H1 (cell line): ENCODE measurements around the gene COG4. TPM values are rescaled to one million over a fixed set of nuclear protein-coding genes. Genes with fewer than 3 reads are reported as not detected.

ENCODE experiments used
- CTCF ChIA-PET: fragments of 300-600 bp; sonication (Branson Sonifier 250); formaldehyde crosslinking; loops from one replicate; lab custom pipeline; 2021; ENCODE audit not compliant: partially characterized antibody; lab: Charles Lee
- POLR2A ChIA-PET: fragments of 300-600 bp; sonication (Branson Sonifier 250); formaldehyde crosslinking; loops from one replicate; lab custom pipeline; 2021; ENCODE audit warnings: inconsistent platforms; ENCODE audit not compliant: partially characterized antibody; lab: Charles Lee
- DNase-seq, 2 experiments: peaks; one replicate each; pipeline versions ENCODE4 v3.0.0 to v3.0.0-alpha.2; 2010 to 2022; ENCODE audit warnings: low spot score in 2 of 2, low read depth in 1 of 2, mixed read lengths in 1 of 2
- FAIRE-seq: peaks from 2 replicates; lab custom pipeline; 2011; peaks lifted over from hg19 to GRCh38; lab: Jason Lieb, UNC
- H2AFZ ChIP-seq: 2 replicates; pipeline ENCODE4 v1.8.1; 2012; ENCODE audit warnings: low read length, inconsistent platforms
- H2AK5ac ChIP-seq: 2 replicates; pipeline ENCODE4 v1.6.1; 2013; ENCODE audit warnings: low read depth, low read length
- H2BK120ac ChIP-seq: replicated peaks from 2 replicates; pipeline ENCODE3; 2013; ENCODE audit warnings: low read depth, low read length, inconsistent platforms
- H2BK12ac ChIP-seq: 2 replicates; pipeline ENCODE4 v1.6.1; 2013; ENCODE audit warnings: low read depth, low read length
- H2BK15ac ChIP-seq: 2 replicates; pipeline ENCODE4 v1.6.1; 2013; ENCODE audit warnings: low read length
- H2BK20ac ChIP-seq: 2 replicates; pipeline ENCODE4 v1.6.1; 2013; ENCODE audit warnings: low read length
- H2BK5ac ChIP-seq: 2 replicates; pipeline ENCODE4 v1.6.1; 2013; ENCODE audit warnings: low read depth, low read length
- H3K14ac ChIP-seq: 2 replicates; pipeline ENCODE4 v1.6.1; 2013; ENCODE audit warnings: inconsistent platforms; ENCODE audit not compliant: insufficient read length
- H3K18ac ChIP-seq: 2 replicates; pipeline ENCODE4 v1.6.1; 2013; ENCODE audit warnings: low read length; ENCODE audit errors: extremely low read depth
- H3K23ac ChIP-seq: 2 replicates; pipeline ENCODE4 v1.6.1; 2013; ENCODE audit warnings: inconsistent platforms; ENCODE audit not compliant: insufficient read length
- H3K23me2 ChIP-seq: 2 replicates; pipeline ENCODE4 v1.6.1; 2013; ENCODE audit warnings: low read depth, low read length
- H3K27ac ChIP-seq: 2 replicates; pipeline ENCODE4 v1.6.1; 2011; ENCODE audit warnings: low read depth, low read length, inconsistent platforms
- H3K27me3 ChIP-seq, 4 experiments: replicated peaks in 1 of 4; 1 replicate in 1 of 4; 2 replicates in 3 of 4; pipeline versions ENCODE4 v1.6.1 to v1.8.1; 2011 to 2013; ENCODE audit warnings: low read length in 3 of 4, mild to moderate bottlenecking in 3 of 4, inconsistent platforms in 2 of 4, mixed read lengths in 2 of 4, moderate library complexity in 1 of 4; ENCODE audit not compliant: control insufficient read depth in 3 of 4, insufficient read depth in 3 of 4; ENCODE audit errors: extremely low read depth in 1 of 4
- H3K36me3 ChIP-seq, 4 experiments: 2 replicates each; pipeline versions ENCODE4 v1.6.1 to v1.8.1; 2011 to 2013; ENCODE audit warnings: mild to moderate bottlenecking in 4 of 4, low read length in 3 of 4, moderate library complexity in 2 of 4, control low read depth in 1 of 4, inconsistent platforms in 1 of 4; ENCODE audit not compliant: insufficient read depth in 4 of 4, control insufficient read depth in 2 of 4
- H3K4ac ChIP-seq: replicated peaks from 2 replicates; pipeline ENCODE3; 2013; ENCODE audit warnings: low read length, low read depth, mixed read lengths, inconsistent platforms; ENCODE audit not compliant: insufficient read length
- H3K4me1 ChIP-seq, 4 experiments: replicated peaks in 1 of 4; 1 replicate in 1 of 4; 2 replicates in 3 of 4; pipeline versions ENCODE4 v1.6.1 to v1.8.1; 2011 to 2013; ENCODE audit warnings: low read length in 3 of 4, inconsistent platforms in 2 of 4, mixed read lengths in 1 of 4; ENCODE audit not compliant: insufficient read depth in 4 of 4, control insufficient read depth in 3 of 4
- H3K4me2 ChIP-seq, 2 experiments: 2 replicates each; pipeline versions ENCODE4 v1.6.1 to v1.8.1; 2011 to 2013; ENCODE audit warnings: low read depth in 2 of 2, low read length in 2 of 2, control low read depth in 1 of 2, inconsistent platforms in 1 of 2, mild to moderate bottlenecking in 1 of 2; ENCODE audit not compliant: insufficient read depth in 1 of 2
- H3K4me3 ChIP-seq, 4 experiments: fragments of 200-600, 300-600 bp in 1 of 4; sonication (generic), shearing (Covaris generic), sonication (Bioruptor Twin) in 1 of 4; 2 replicates each; pipeline versions ENCODE4 v1.5.1 to v1.8.1; 2011 to 2016; ENCODE audit warnings: low read length in 4 of 4, low read depth in 3 of 4, control low read depth in 2 of 4, inconsistent platforms in 2 of 4, mild to moderate bottlenecking in 2 of 4, mixed read lengths in 1 of 4, moderate library complexity in 1 of 4; ENCODE audit not compliant: insufficient read depth in 2 of 4; ENCODE audit errors: extremely low read depth in 1 of 4
- H3K56ac ChIP-seq: replicated peaks from 2 replicates; pipeline ENCODE3; 2013; ENCODE audit warnings: low read depth, mild to moderate bottlenecking, mixed read lengths, low read length, inconsistent platforms; ENCODE audit not compliant: insufficient read length
- H3K79me1 ChIP-seq: 2 replicates; pipeline ENCODE4 v1.6.1; 2013; ENCODE audit warnings: low read depth, low read length, control low read depth
- H3K79me2 ChIP-seq, 2 experiments: 2 replicates each; pipeline versions ENCODE4 v1.6.1 to v1.8.1; 2012 to 2013; ENCODE audit warnings: low read length in 2 of 2, mild to moderate bottlenecking in 2 of 2, inconsistent platforms in 1 of 2; ENCODE audit not compliant: insufficient read depth in 2 of 2, control insufficient read depth in 1 of 2
- H3K9ac ChIP-seq, 4 experiments: replicated peaks in 1 of 4; 1 replicate in 1 of 4; 2 replicates in 3 of 4; pipeline versions ENCODE4 v1.6.1 to v1.8.1; 2011 to 2013; ENCODE audit warnings: low read depth in 3 of 4, low read length in 3 of 4, control low read depth in 2 of 4, mild to moderate bottlenecking in 2 of 4, moderate library complexity in 2 of 4, inconsistent platforms in 1 of 4; ENCODE audit errors: extremely low read depth in 1 of 4
- H3K9me3 ChIP-seq, 2 experiments: 2 replicates each; pipeline versions ENCODE4 v1.6.1 to v1.8.1; 2012 to 2013; ENCODE audit warnings: mild to moderate bottlenecking in 2 of 2, moderate library complexity in 2 of 2, control low read depth in 1 of 2, inconsistent platforms in 1 of 2, low read depth in 1 of 2, low read length in 1 of 2, mixed read lengths in 1 of 2; ENCODE audit not compliant: insufficient read depth in 2 of 2
- H4K20me1 ChIP-seq, 2 experiments: replicated peaks in 1 of 2; 2 replicates each; pipeline versions ENCODE3 to v1.8.1; 2011 to 2013; ENCODE audit warnings: inconsistent platforms in 2 of 2, low read length in 2 of 2, mild to moderate bottlenecking in 1 of 2; ENCODE audit not compliant: insufficient read depth in 2 of 2, control insufficient read depth in 1 of 2
- H4K5ac ChIP-seq: 2 replicates; pipeline ENCODE4 v1.6.1; 2013; ENCODE audit warnings: low read length, low read depth, mixed read lengths, inconsistent platforms; ENCODE audit not compliant: insufficient read length
- H4K8ac ChIP-seq: 2 replicates; pipeline ENCODE4 v1.8.0; 2013; ENCODE audit warnings: mild to moderate bottlenecking, moderate library complexity, low read length, inconsistent platforms; ENCODE audit not compliant: insufficient read depth; ENCODE audit errors: extremely low read depth
- H4K91ac ChIP-seq: replicated peaks from 2 replicates; pipeline ENCODE3; 2013; ENCODE audit warnings: low read length, mixed read lengths, inconsistent platforms; ENCODE audit not compliant: insufficient read length
- CHD1 ChIP-seq: IDR thresholded peaks from 2 replicates; pipeline ENCODE4 v1.6.1; 2012; ENCODE audit warnings: low read depth, low read length, improper control_type of control experiment
- SIN3A ChIP-seq, 2 experiments: IDR thresholded peaks in 1 of 2; conservative IDR thresholded peaks in 1 of 2; 2 replicates each; pipeline ENCODE4 v1.6.1; 2011 to 2012; ENCODE audit warnings: low read length in 2 of 2, improper control_type of control experiment in 1 of 2, low read depth in 1 of 2, mild to moderate bottlenecking in 1 of 2
- WGBS, 2 experiments: shearing (Covaris generic) in 1 of 2; methylation state at CpG; one replicate each; pipeline versions ENCODE4 v1.1.6 to v1.1.7; 2013 to 2015; ENCODE audit warnings: low lambda C conversion rate in 2 of 2, mixed read lengths in 2 of 2, inconsistent platforms in 1 of 2, low coverage in 1 of 2, missing lambda C conversion rate in 1 of 2; ENCODE audit not compliant: insufficient replicate concordance in 2 of 2, insufficient coverage in 1 of 2, insufficient read length in 1 of 2; ENCODE audit errors: extremely low coverage in 1 of 2, missing lambda C conversion rate in 1 of 2; 5-methylcytosine and 5-hydroxymethylcytosine counted together
- polyA plus RNA-seq, 7 experiments: library from polyadenylated mRNA; depleted of rRNA in 3 of 7; stranded (reverse) in 5 of 7; unstranded in 2 of 7; fragments of >200 nt in 5 of 7; fragments of 200-250 nt in 2 of 7; gene quantifications; 1 replicate in 5 of 7; 2 replicates in 1 of 7; 4 replicates in 1 of 7; pipeline versions ENCODE4 v1.2.1 to v1.2.3, GENCODE V29; 2011 to 2013; ENCODE audit warnings: missing spikeins in 2 of 7, mixed read lengths in 2 of 7
- total RNA-seq: library from RNA; stranded (reverse); fragmentation: NEBNext Ultra II Directional; extraction: Animal tissue kit (Norgen Biotek cat#: 25700); gene quantifications from 2 replicates; pipeline ENCODE4 v1.2.1, GENCODE V29; 2021

COG4 gene
- total and polyA plus RNA-seq, 2 of the 8 experiments (the other 6 are each of a cell fraction or from before 2014, with no cell fraction given) = 46.1 to 50.2 TPM

GRCh38 chr16:70481929-70482536, 41.3 kb downstream of the COG4 start:
- Histone ChIP-seq H2BK5ac (no peak overlapping the region), H2BK20ac (no peak overlapping the region), H4K91ac (no peak overlapping the region), H2AK5ac (no peak overlapping the region), H3K79me2 (no peaks in the 10 kb centered on the region), H3K4me1 (peaks cover 0 to 8% (median under 1%) of the 10 kb centered on the region in 4 experiments; a peak in 2 of 7 replicates), H2BK15ac (no peak overlapping the region), H3K36me3 (peaks cover 3 to 28% (median 10%) of the 10 kb centered on the region in 4 experiments; a peak in 5 of 8 replicates), H3K27me3 (no peaks in the 10 kb centered on the region), H4K5ac (no peak overlapping the region), H3K4me3 (no peak overlapping the region), H3K9me3 (no peaks in the 10 kb centered on the region), H3K4me2 (no peak overlapping the region), H3K9ac (no peak overlapping the region), H2BK12ac (no peak overlapping the region), H4K20me1 (peaks cover 0 to 2% of the 10 kb centered on the region in 2 experiments), H4K8ac (no peak overlapping the region), H3K14ac (no peak overlapping the region), H2BK120ac (no peak overlapping the region), H3K79me1 (no peaks in the 10 kb centered on the region), H2AFZ (no peak overlapping the region)
- no peak for DNase-seq
- WGBS, 2 experiments = 85% methylated on average over 7 of the region's 7 CpGs; no CpG with 5 or more reads in 1 of the 2 experiments
- FAIRE-seq = no peak
- POLR2A ChIA-PET = interaction anchor here (0.7 to 1.4 kb wide), 4 partner anchors 9 to 101 kb away, joined by 3 to 4 read pairs (median 3); no protein-coding TSS in a partner anchor
- TF ChIP-seq SIN3A (conservative IDR thresholded peaks at IDR 0.05 in 1 of 2, IDR thresholded peaks at IDR 0.05 in 1 of 2; ENCODE audit: low read depth in 1 of 2, low read length in 2 of 2) (no peak), CHD1 (no peak)
- TF ChIP-seq, all 59 proteins: peak for 0
- H3K23me2 ChIP-seq = peaks cover 2% of the 10 kb centered on the region; the same call in 1 of the 2 replicates
- H3K23ac ChIP-seq = no peak overlapping the region
- CTCF ChIA-PET = interaction anchor here (1.9 to 4.2 kb wide), 4 partner anchors 12 to 87 kb away, joined by 4 to 23 read pairs (median 10); no protein-coding TSS in a partner anchor
- no peak overlapping the region for H3K27ac ChIP-seq
- H3K56ac ChIP-seq = no peak overlapping the region
- H3K4ac ChIP-seq = no peak overlapping the region
- H3K18ac ChIP-seq = no peak overlapping the region
